Stomach (tissue), 4 donors: ENCODE results near the gene ZNF134.

Experiments
- CTCF ChIP-seq, 7 experiments: fragments of 450-650 bp in 4 of 7; fragments of 200-600 bp in 3 of 7; sonication (generic) in 3 of 7; IDR thresholded peaks; one replicate each; pipeline ENCODE4 v1.5.1; 2016 to 2019; ENCODE audit warnings: antibody characterized with exemption in 7 of 7, control low read depth in 2 of 7, mild to moderate bottlenecking in 1 of 7
- POLR2A ChIP-seq, 4 donors: fragments of 450-650 bp; IDR thresholded peaks; one replicate each; pipeline ENCODE4 v1.6.1; 2016; ENCODE audit warnings: antibody characterized with exemption in 4 of 4, control low read depth in 2 of 4, mild to moderate bottlenecking in 1 of 4, moderate library complexity in 1 of 4

GRCh38 chr19:57578487-57579205 lies 35.4 kb upstream of the ZNF134 start, which contains the start of gene ZNF416:
- peak in 1 of 7 experiments; percentile 29 for TF ChIP-seq CTCF (IDR thresholded peaks at IDR 0.05)
- TF ChIP-seq POLR2A (IDR thresholded peaks at IDR 0.05): no peak
